Smooth muscle cell (in vitro differentiated cells): ENCODE measurements around the gene CEP76. TPM values are rescaled to one million over a fixed set of nuclear protein-coding genes. Genes with fewer than 3 reads are reported as not detected.

Source experiments
- DNase-seq: peaks from one replicate; lab custom pipeline; 2025; ENCODE audit not compliant: unreplicated experiment; lab: John Stamatoyannopoulos, UW
- H2AFZ ChIP-seq: fragments of 200-600 bp; sonication (generic); 2 replicates; pipeline ENCODE4 v1.6.0; 2016; ENCODE audit warnings: antibody characterized with exemption, low read depth, mild to moderate bottlenecking
- H3F3A ChIP-seq: fragments of 200-600 bp; sonication (generic); 2 replicates; pipeline ENCODE4 v1.6.0; 2017; ENCODE audit warnings: antibody characterized with exemption, low read depth
- H3K27ac ChIP-seq: fragments of 200-600 bp; sonication (generic); 2 replicates; pipeline ENCODE4 v1.5.1; 2016; ENCODE audit warnings: low read depth, mild to moderate bottlenecking
- H3K27me3 ChIP-seq: fragments of 200-600 bp; sonication (generic); 2 replicates; pipeline ENCODE4 v1.6.1; 2016; ENCODE audit warnings: low read depth, mild to moderate bottlenecking
- H3K36me3 ChIP-seq: fragments of 200-600 bp; sonication (generic); 2 replicates; pipeline ENCODE4 v1.5.1; 2016; ENCODE audit warnings: low read depth
- H3K4me1 ChIP-seq: fragments of 200-600 bp; sonication (generic); 2 replicates; pipeline ENCODE4 v1.5.1; 2016; ENCODE audit warnings: low read depth
- H3K4me2 ChIP-seq: fragments of 200-600 bp; sonication (generic); 2 replicates; pipeline ENCODE4 v1.6.0; 2016; ENCODE audit warnings: mild to moderate bottlenecking
- H3K4me3 ChIP-seq: fragments of 200-600 bp; sonication (generic); 2 replicates; pipeline ENCODE4 v1.5.1; 2016; ENCODE audit warnings: mild to moderate bottlenecking
- H3K79me2 ChIP-seq: fragments of 200-600 bp; sonication (generic); 2 replicates; pipeline ENCODE4 v1.6.0; 2016; ENCODE audit warnings: low read depth, mild to moderate bottlenecking
- H3K9ac ChIP-seq: fragments of 200-600 bp; sonication (generic); 2 replicates; pipeline ENCODE4 v1.6.0; 2016; ENCODE audit warnings: low read depth
- H3K9me3 ChIP-seq: fragments of 200-600 bp; sonication (generic); replicated peaks from 2 replicates; pipeline ENCODE4 v1.5.1; 2016; ENCODE audit warnings: low read depth
- H4K20me1 ChIP-seq: fragments of 200-600 bp; sonication (generic); 2 replicates; pipeline ENCODE4 v1.6.0; 2016; ENCODE audit warnings: low read depth
- CTCF ChIP-seq: fragments of 200-600 bp; sonication (generic); IDR thresholded peaks from 2 replicates; pipeline ENCODE4 v1.5.1; 2017; ENCODE audit warnings: borderline replicate concordance, mild to moderate bottlenecking, antibody characterized with exemption; ENCODE audit not compliant: insufficient read depth, poor library complexity, severe bottlenecking
- WGBS: methylation state at CpG from one replicate; pipeline ENCODE4 v1.1.7; 2016; ENCODE audit warnings: low lambda C conversion rate; 5-methylcytosine and 5-hydroxymethylcytosine counted together
- polyA plus RNA-seq: library from polyadenylated mRNA; unstranded; fragments of >200 nt; fragmentation: Nextera tagmentation; extraction: Ambion mirVana; gene quantifications from 2 replicates; pipeline ENCODE4 v1.2.1, GENCODE V29; 2016
- total RNA-seq: library from RNA; depleted of rRNA; stranded (reverse); fragments of >200 nt; gene quantifications from 2 replicates; pipeline ENCODE4 v1.2.3, GENCODE V29; 2014

The CEP76 gene
- total and polyA plus RNA-seq, 2 experiments from 2014 or later: 2.8 to 11.7 TPM

- no peaks in the 10 kb centered on the region for H4K20me1 ChIP-seq
- H3K27ac ChIP-seq: no peak overlapping the region
- 95% methylated on average over 5 of the region's 5 CpGs for WGBS
- no peaks in the 10 kb centered on the region for H3K4me1 ChIP-seq
- H3K79me2 ChIP-seq: no peaks in the 10 kb centered on the region
- H3K4me2 ChIP-seq: no peak overlapping the region
- H3F3A ChIP-seq: peaks cover 9% of the 10 kb centered on the region
- no peak for TF ChIP-seq CTCF
- H3K9ac ChIP-seq: no peak overlapping the region
- DNase-seq: no peak
- no peaks in the 10 kb centered on the region for H3K9me3 ChIP-seq
- H3K36me3 ChIP-seq: peaks cover 5% of the 10 kb centered on the region
- H3K4me3 ChIP-seq: no peak overlapping the region
- H2AFZ ChIP-seq: no peak overlapping the region
- H3K27me3 ChIP-seq: no peaks in the 10 kb centered on the region
These were observed 19.2 kb upstream of the CEP76 start for GRCh38 chr18:12721495-12722275.

- no peak overlapping the region for H3K27ac ChIP-seq
- H3K4me3 ChIP-seq: no peak overlapping the region
- H4K20me1 ChIP-seq: peaks cover 3% of the 10 kb centered on the region
- DNase-seq: no peak
- no peak overlapping the region for H2AFZ ChIP-seq
- peaks cover 29% of the 10 kb centered on the region for H3K36me3 ChIP-seq
- no peaks in the 10 kb centered on the region for H3K4me1 ChIP-seq
- no peaks in the 10 kb centered on the region for H3K9me3 ChIP-seq
- WGBS: over 99% methylated on average over 5 of the region's 5 CpGs
- peaks cover 6% of the 10 kb centered on the region for H3K79me2 ChIP-seq
- H3K4me2 ChIP-seq: no peak overlapping the region
- TF ChIP-seq CTCF: no peak
- no peak overlapping the region for H3K9ac ChIP-seq
- H3K27me3 ChIP-seq: no peaks in the 10 kb centered on the region
- no peaks in the 10 kb centered on the region for H3F3A ChIP-seq
These were observed 8.9 kb upstream of the CEP76 start for GRCh38 chr18:12711446-12711845.

GRCh38 chr18:12703664-12704063, 1.1 kb upstream of the CEP76 start:
- Histone ChIP-seq H3F3A (no peaks in the 10 kb centered on the region), H3K27ac (peak overlapping the region; percentile 98), H3K4me2 (peak overlapping the region; percentile 90), H3K27me3 (no peaks in the 10 kb centered on the region), H3K4me1 (peaks cover 20% of the 10 kb centered on the region), H3K4me3 (peak overlapping the region; percentile 84), H3K9ac (peak overlapping the region; percentile 99), H3K9me3 (no peaks in the 10 kb centered on the region), H2AFZ (peak overlapping the region; percentile 93), H3K36me3 (peaks cover 11% of the 10 kb centered on the region), H3K79me2 (peaks cover 56% of the 10 kb centered on the region), H4K20me1 (peaks cover 9% of the 10 kb centered on the region)
- no peak for DNase-seq
- WGBS: 8% methylated on average over 2 of the region's 2 CpGs
- TF ChIP-seq CTCF: no peak

- Histone ChIP-seq H3F3A (no peaks in the 10 kb centered on the region), H3K36me3 (peaks cover 10% of the 10 kb centered on the region), H3K4me2 (peak overlapping the region; percentile 90), H3K4me3 (peak overlapping the region; percentile 84), H3K9ac (peak overlapping the region; percentile 99), H2AFZ (peak overlapping the region; percentile 93), H4K20me1 (peaks cover 9% of the 10 kb centered on the region), H3K9me3 (no peaks in the 10 kb centered on the region), H3K79me2 (peaks cover 56% of the 10 kb centered on the region), H3K27ac (peak overlapping the region; percentile 98), H3K27me3 (no peaks in the 10 kb centered on the region), H3K4me1 (peaks cover 20% of the 10 kb centered on the region)
- DNase-seq: no peak
- under 1% methylated on average over 28 of the region's 28 CpGs for WGBS
- TF ChIP-seq CTCF: no peak
These were observed 609 bp upstream of the CEP76 start for GRCh38 chr18:12703096-12703567.
